Measurements from ENCODE around the gene PPME1.

Gene PPME1

DNA sequence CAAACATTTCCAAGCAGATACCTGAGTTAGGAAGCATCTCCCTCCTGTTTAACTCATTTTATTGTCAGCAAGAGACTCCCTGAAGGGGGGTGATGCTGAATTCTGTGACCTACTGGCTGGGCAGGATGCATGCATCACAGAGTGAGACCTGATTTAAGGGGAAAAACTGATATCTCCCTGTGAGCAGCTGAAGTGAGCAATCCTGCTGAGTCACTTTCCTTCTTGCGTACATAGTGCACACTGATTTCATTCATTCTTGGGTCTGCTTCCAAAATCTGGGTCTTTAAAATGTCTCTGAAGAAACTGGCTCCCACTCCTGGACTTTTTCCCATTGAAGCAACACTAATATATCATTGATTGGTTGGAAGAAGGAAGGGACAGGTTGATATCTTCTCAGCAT, 117.1 kb downstream of the PPME1 start:
- TF ChIP-seq, protein P1, sequence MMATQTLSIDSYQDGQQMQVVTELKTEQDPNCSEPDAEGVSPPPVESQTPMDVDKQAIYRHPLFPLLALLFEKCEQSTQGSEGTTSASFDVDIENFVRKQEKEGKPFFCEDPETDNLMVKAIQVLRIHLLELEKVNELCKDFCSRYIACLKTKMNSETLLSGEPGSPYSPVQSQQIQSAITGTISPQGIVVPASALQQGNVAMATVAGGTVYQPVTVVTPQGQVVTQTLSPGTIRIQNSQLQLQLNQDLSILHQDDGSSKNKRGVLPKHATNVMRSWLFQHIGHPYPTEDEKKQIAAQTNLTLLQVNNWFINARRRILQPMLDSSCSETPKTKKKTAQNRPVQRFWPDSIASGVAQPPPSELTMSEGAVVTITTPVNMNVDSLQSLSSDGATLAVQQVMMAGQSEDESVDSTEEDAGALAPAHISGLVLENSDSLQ (IDR thresholded peaks at IDR 0.05): no peak
- TF ChIP-seq L3MBTL2 (conservative IDR thresholded peaks at IDR 0.05) (no peak), SP1 (IDR thresholded peaks at IDR 0.05) (no peak)
- no peak for DNase-seq (ENCODE audit: extremely low spot score)
- POLR2A ChIA-PET: no interaction called here
- CTCF ChIA-PET: no interaction called here

DNA sequence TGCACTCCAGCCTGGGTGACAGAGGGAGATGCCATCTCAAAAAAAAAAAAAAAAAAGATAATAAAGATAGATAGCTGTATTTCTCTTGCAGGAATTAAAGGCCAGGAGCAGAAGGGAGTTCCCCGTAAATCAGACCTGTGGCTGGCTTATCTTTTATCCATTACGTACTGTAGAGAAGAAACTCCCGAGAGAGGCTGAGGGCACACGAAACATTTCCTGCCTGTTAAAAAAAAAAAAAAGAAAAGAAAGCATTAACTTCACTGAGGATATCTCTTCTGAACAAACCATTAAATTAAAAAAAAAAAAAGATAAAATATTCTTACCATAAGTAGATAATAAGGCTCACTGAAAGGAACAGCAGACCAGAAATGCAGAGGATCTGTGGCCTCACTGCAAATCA, 117.8 kb downstream of the PPME1 start:
- DNase-seq (ENCODE audit: extremely low spot score): no peak
- CTCF ChIA-PET: no interaction called here
- no peak for TF ChIP-seq ZNF384 (IDR thresholded peaks at IDR 0.05)
- TF ChIP-seq SP1 (IDR thresholded peaks at IDR 0.05): no peak
- POLR2A ChIA-PET: no interaction called here

DNA sequence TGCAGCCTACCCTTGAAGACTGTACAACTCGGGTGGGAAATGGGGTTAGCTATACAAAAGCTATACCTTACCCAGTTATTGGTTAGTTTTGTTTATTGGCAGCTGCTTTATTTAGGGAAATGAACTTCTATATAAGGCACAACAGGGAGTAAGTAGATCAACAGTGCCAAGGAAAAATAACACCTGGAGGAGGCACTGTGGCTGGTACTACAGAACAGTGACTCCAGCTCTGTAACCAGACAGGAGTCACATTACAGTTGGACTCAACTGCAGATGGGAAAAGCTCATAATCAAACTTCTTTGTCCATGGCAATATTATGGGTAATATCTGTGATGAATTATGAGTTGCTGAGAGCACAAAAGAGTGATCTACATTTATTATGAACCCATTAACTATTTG, 126.4 kb downstream of the PPME1 start:
- POLR2A ChIA-PET: no interaction called here

DNA sequence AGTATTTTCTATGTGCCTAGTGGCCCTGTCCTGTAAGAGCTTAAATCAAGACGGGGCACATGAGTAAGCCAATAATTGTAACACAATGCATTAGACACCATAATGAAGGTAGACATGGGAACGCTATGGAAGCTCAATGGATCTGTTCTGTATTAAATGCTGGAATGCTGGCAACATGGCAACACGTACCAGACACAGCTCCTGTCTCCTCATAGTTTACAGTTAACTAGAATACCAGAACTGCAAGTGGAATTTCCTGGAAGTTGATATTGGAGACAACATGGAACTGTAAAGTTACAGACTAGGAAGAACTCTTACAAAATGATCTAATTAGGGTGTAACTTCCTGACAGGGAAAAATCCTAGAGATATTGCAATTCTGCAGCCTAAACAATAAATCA, 127.9 kb downstream of the PPME1 start:
- ChIA-PET CTCF (no interaction called here), POLR2A (no interaction called here)
- TF ChIP-seq ZNF384 (IDR thresholded peaks at IDR 0.05) (no peak), LEF1 (IDR thresholded peaks at IDR 0.05; ENCODE audit: borderline replicate concordance) (no peak)
- no peak for DNase-seq (ENCODE audit: extremely low spot score)

More for the DNA sequence above, 126.4 kb downstream of the PPME1 start:
- no peak for DNase-seq (ENCODE audit: extremely low spot score)
- TF ChIP-seq SUZ12 (IDR thresholded peaks at IDR 0.05) (no peak), FOXA1 (IDR thresholded peaks at IDR 0.05) (no peak), L3MBTL2 (conservative IDR thresholded peaks at IDR 0.05) (no peak), FOXM1 (IDR thresholded peaks at IDR 0.05; ENCODE audit: borderline replicate concordance) (no peak), ELF4 (IDR thresholded peaks at IDR 0.05) (no peak), LEF1 (IDR thresholded peaks at IDR 0.05; ENCODE audit: borderline replicate concordance) (no peak)
- CTCF ChIA-PET: no interaction called here
